Tibial nerve (tissue), 4 donors: ENCODE data around the gene EXOC4. TPM values are rescaled to one million over a fixed set of nuclear protein-coding genes. Genes with fewer than 3 reads are reported as not detected.

Source experiments
- DNase-seq, 2 donors: peaks; one replicate each; pipeline ENCODE4 v3.0.0-alpha.2; 2019; ENCODE audit warnings: low spot score in 2 of 2
- H3K27ac ChIP-seq, 4 donors: fragments of 200-600 bp; sonication (generic) in 3 of 4; one replicate each; pipeline ENCODE4 v1.5.1; 2017 to 2019; ENCODE audit warnings: mild to moderate bottlenecking in 1 of 4
- H3K27me3 ChIP-seq, 2 donors: fragments of 200-600 bp; sonication (generic) in 1 of 2; one replicate each; pipeline versions ENCODE4 v1.5.1 to v1.6.0; 2017 to 2019
- H3K36me3 ChIP-seq, 3 donors: fragments of 200-600 bp; sonication (generic); one replicate each; pipeline ENCODE4 v1.5.1; 2018 to 2019
- H3K4me1 ChIP-seq, 4 donors: fragments of 200-600 bp; sonication (generic) in 3 of 4; one replicate each; pipeline ENCODE4 v1.5.1; 2017 to 2019
- H3K4me3 ChIP-seq, 4 donors: fragments of 200-600 bp; sonication (generic) in 3 of 4; one replicate each; pipeline ENCODE4 v1.5.1; 2017 to 2019; ENCODE audit warnings: mild to moderate bottlenecking in 1 of 4, moderate library complexity in 1 of 4
- H3K9me3 ChIP-seq, 4 donors: fragments of 200-600 bp; sonication (generic) in 3 of 4; one replicate each; pipeline ENCODE4 v1.5.1; 2017 to 2019
- CTCF ChIP-seq, 5 experiments: fragments of 200-600 bp in 3 of 5; fragments of 450-650 bp in 2 of 5; sonication (generic) in 3 of 5; IDR thresholded peaks; one replicate each; pipeline ENCODE4 v1.5.1; 2016 to 2019; ENCODE audit warnings: antibody characterized with exemption in 5 of 5, mild to moderate bottlenecking in 3 of 5, moderate library complexity in 2 of 5
- EP300 ChIP-seq, 2 donors: sonication (generic); formaldehyde crosslinking; IDR thresholded peaks; one replicate each; pipeline ENCODE4 v1.6.1; 2017; ENCODE audit warnings: antibody characterized with exemption in 2 of 2, mild to moderate bottlenecking in 1 of 2
- POLR2A ChIP-seq, 2 donors: fragments of 450-650 bp; IDR thresholded peaks; one replicate each; pipeline ENCODE4 v1.6.1; 2017; ENCODE audit warnings: antibody characterized with exemption in 2 of 2, mild to moderate bottlenecking in 2 of 2, moderate library complexity in 2 of 2
- WGBS, 2 donors: methylation state at CpG; one replicate each; pipeline ENCODE4 v1.1.5; 2018; 5-methylcytosine and 5-hydroxymethylcytosine counted together
- total RNA-seq, 4 donors: library from RNA; depleted of rRNA; stranded (reverse); fragments of >200 nt; gene quantifications; one replicate each; pipeline ENCODE4 v1.1.0, GENCODE V29; 2016

EXOC4 gene
- total RNA-seq, 4 donors from 2014 or later: 70.0 to 104 (median 85.8) TPM

- H3K4me1 ChIP-seq: no peaks in the 10 kb centered on the region
- no peaks in the 10 kb centered on the region for H3K27me3 ChIP-seq
- H3K36me3 ChIP-seq: peaks cover 0 to 47% (median 6%) of the 10 kb centered on the region in 3 donors
- DNase-seq: no peak
- no peak overlapping the region for H3K4me3 ChIP-seq
- no peak for TF ChIP-seq EP300 (IDR thresholded peaks at IDR 0.05)
- TF ChIP-seq CTCF (IDR thresholded peaks at IDR 0.05): no peak
- no peak for TF ChIP-seq POLR2A (IDR thresholded peaks at IDR 0.05)
- peaks cover 0 to 19% (median 0%) of the 10 kb centered on the region in 4 donors for H3K9me3 ChIP-seq
- 77 to 87% methylated on average over 5 of the region's 6 CpGs for WGBS, 2 donors
- no peak overlapping the region for H3K27ac ChIP-seq
Measured at GRCh38 chr7:133330085-133330484, 77.2 kb downstream of the EXOC4 start.

DNA sequence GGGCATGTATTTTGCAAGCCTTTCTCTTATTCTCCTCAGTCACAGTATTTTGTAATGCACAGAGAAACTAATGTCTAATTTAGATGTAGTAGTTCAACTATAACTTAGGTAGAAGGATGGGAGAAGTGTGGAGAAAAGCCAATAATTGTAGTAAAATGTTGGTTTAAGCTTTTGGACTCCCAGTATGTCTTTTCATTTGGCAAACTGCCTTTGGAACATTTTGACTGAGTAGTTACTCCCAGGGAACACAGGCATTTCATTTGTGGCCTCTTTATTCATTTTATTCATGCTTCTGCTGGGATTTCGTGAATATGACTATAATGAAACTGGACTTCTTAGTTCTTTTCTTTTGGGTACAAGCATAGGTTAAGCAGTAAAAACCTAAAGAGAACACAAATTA lies 79.0 kb downstream of the EXOC4 start:
- H3K27ac ChIP-seq: no peak overlapping the region
- no peaks in the 10 kb centered on the region for H3K4me1 ChIP-seq
- H3K9me3 ChIP-seq: peaks cover 0 to 6% (median 0%) of the 10 kb centered on the region in 4 donors
- no peak for DNase-seq
- H3K4me3 ChIP-seq: no peak overlapping the region
- TF ChIP-seq POLR2A (IDR thresholded peaks at IDR 0.05) (no peak), EP300 (IDR thresholded peaks at IDR 0.05) (no peak), CTCF (IDR thresholded peaks at IDR 0.05) (no peak)
- H3K27me3 ChIP-seq: no peaks in the 10 kb centered on the region
- WGBS, 2 donors: 41 to 47% methylated on average over 1 of the region's 1 CpG
- H3K36me3 ChIP-seq: peaks cover 0 to 35% (median under 1%) of the 10 kb centered on the region in 3 donors

DNA sequence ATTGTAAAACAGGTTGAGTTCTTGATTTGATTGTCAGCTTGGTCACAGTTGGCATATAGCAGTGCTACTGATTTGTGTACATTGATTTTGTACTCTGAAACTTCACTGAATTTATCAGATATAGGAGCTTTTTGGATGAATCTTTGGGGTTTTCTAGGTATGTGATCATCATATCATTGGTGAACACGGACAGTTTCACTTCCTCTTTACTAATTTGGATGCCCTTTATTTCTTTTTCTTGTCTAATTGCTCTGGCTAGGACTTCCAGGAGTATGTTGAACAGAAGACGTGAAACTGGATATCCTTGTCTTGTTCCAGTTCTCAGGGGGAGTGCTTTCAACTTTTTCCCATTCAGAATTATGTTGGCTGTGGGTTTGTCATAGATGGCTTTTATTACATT lies 86.9 kb downstream of the EXOC4 start:
- no peaks in the 10 kb centered on the region for H3K27me3 ChIP-seq
- no peak overlapping the region for H3K27ac ChIP-seq
- TF ChIP-seq CTCF (IDR thresholded peaks at IDR 0.05) (no peak), EP300 (IDR thresholded peaks at IDR 0.05) (no peak), POLR2A (IDR thresholded peaks at IDR 0.05) (no peak)
- peaks cover 0 to 41% (median 16%) of the 10 kb centered on the region in 4 donors for H3K9me3 ChIP-seq
- DNase-seq: no peak
- H3K4me1 ChIP-seq: no peaks in the 10 kb centered on the region
- peaks cover 0 to 42% (median 0%) of the 10 kb centered on the region in 3 donors for H3K36me3 ChIP-seq
- WGBS, 2 donors: 64 to 93% methylated on average over 2 of the region's 2 CpGs
- H3K4me3 ChIP-seq: no peak overlapping the region

DNA sequence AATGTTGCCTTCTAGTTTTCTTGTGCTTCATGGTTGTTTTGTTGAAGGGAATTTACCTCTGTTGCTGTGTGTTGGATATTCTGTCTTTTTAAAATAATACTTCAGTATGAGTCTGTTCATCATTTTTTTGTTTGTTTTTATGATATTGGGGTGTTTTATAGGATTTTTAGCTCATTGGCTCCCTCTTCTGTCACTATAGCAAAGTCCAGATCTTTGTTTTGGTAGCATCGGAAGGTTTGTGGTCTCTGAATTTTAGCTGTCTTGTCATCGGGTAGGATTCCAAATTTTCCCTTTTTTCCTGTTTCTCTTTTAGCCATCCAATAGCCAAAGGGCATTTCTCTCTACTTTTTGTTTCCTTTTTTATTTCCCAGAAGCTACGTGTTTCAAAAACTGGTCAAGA lies 91.4 kb downstream of the EXOC4 start:
- DNase-seq: no peak
- WGBS, 2 donors: 63 to 67% methylated on average over 3 of the region's 3 CpGs
- H3K9me3 ChIP-seq: peaks cover 0 to 36% (median 14%) of the 10 kb centered on the region in 4 donors
- H3K27ac ChIP-seq: no peak overlapping the region
- no peaks in the 10 kb centered on the region for H3K27me3 ChIP-seq
- no peak overlapping the region for H3K4me3 ChIP-seq
- TF ChIP-seq CTCF (IDR thresholded peaks at IDR 0.05): no peak
- no peak for TF ChIP-seq EP300 (IDR thresholded peaks at IDR 0.05)
- TF ChIP-seq POLR2A (IDR thresholded peaks at IDR 0.05): no peak
- H3K36me3 ChIP-seq: peaks cover 0 to 29% (median 0%) of the 10 kb centered on the region in 3 donors
- no peaks in the 10 kb centered on the region for H3K4me1 ChIP-seq

- no peaks in the 10 kb centered on the region for H3K27me3 ChIP-seq
- no peak for DNase-seq
- WGBS, 2 donors: 72 to 77% methylated on average over 8 of the region's 8 CpGs
- H3K27ac ChIP-seq: no peak overlapping the region
- H3K4me1 ChIP-seq: no peaks in the 10 kb centered on the region
- no peak overlapping the region for H3K4me3 ChIP-seq
- H3K36me3 ChIP-seq: peaks cover 0 to 21% (median 0%) of the 10 kb centered on the region in 3 donors
- peaks cover 0 to 25% (median 7%) of the 10 kb centered on the region in 4 donors for H3K9me3 ChIP-seq
- no peak for TF ChIP-seq EP300 (IDR thresholded peaks at IDR 0.05)
- no peak for TF ChIP-seq CTCF (IDR thresholded peaks at IDR 0.05)
- TF ChIP-seq POLR2A (IDR thresholded peaks at IDR 0.05): no peak
Measured at GRCh38 chr7:133345690-133346421, 93.0 kb downstream of the EXOC4 start.
